ENCODE results near the gene LANCL3.

DNA sequence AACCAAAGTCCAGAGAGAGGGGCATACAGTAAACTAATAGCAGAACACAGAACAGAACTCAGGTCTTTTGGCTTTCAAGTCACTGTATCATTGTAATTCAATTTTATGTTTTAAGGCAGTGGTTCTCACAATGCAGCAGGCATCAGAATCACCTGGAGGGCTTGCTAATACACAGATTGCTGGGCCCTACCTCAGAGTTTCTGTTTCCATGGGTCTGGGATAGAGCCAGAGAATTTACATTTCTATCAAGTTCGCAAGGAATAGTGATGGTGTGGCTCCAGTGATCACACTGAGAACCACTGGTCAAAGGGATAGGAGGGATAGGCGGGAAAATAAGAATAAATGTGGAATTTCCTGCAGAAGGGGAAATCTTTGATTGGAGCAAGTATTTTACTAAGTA, 36.7 kb downstream of the LANCL3 start:
- TF ChIP-seq, protein P1, sequence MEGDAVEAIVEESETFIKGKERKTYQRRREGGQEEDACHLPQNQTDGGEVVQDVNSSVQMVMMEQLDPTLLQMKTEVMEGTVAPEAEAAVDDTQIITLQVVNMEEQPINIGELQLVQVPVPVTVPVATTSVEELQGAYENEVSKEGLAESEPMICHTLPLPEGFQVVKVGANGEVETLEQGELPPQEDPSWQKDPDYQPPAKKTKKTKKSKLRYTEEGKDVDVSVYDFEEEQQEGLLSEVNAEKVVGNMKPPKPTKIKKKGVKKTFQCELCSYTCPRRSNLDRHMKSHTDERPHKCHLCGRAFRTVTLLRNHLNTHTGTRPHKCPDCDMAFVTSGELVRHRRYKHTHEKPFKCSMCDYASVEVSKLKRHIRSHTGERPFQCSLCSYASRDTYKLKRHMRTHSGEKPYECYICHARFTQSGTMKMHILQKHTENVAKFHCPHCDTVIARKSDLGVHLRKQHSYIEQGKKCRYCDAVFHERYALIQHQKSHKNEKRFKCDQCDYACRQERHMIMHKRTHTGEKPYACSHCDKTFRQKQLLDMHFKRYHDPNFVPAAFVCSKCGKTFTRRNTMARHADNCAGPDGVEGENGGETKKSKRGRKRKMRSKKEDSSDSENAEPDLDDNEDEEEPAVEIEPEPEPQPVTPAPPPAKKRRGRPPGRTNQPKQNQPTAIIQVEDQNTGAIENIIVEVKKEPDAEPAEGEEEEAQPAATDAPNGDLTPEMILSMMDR (IDR thresholded peaks at IDR 0.05), result no peak
- TF ChIP-seq POLR2A (IDR thresholded peaks at IDR 0.05), result no peak

All from heart left ventricle (tissue), 13 donors.